B cell (primary cell): ENCODE results near the gene CCND3. TPM values are rescaled to one million over a fixed set of nuclear protein-coding genes. Genes with fewer than 3 reads are reported as not detected.

ENCODE experiments used
- ATAC-seq: fragments of 200-7000 bp; cut with Tn5 transposase; one replicate; pipeline ENCODE4 v1.10.0; 2021; ENCODE audit warnings: low read depth, mild to moderate bottlenecking, moderate number of reproducible peaks, moderate library complexity
- CTCF ChIA-PET: fragments of 350-600 bp; sonication (Branson Sonifier 250); formaldehyde crosslinking; loops from one replicate; lab custom pipeline; 2021; ENCODE audit warnings: antibody characterized with exemption, inconsistent platforms; lab: Charles Lee
- POLR2A ChIA-PET: fragments of 350-600 bp; sonication (Branson Sonifier 250); formaldehyde crosslinking; loops from one replicate; lab custom pipeline; 2021; ENCODE audit warnings: antibody characterized with exemption; lab: Charles Lee
- DNase-seq: peaks from one replicate; pipeline ENCODE4 v3.0.0; 2013
- H2AFZ ChIP-seq: 2 replicates; pipeline ENCODE4 v1.6.1; 2012; ENCODE audit warnings: mild to moderate bottlenecking, low read depth, low read length; ENCODE audit not compliant: insufficient read depth, poor library complexity, severe bottlenecking
- H3K27ac ChIP-seq, 2 donors: 1 replicate in 1 of 2; 2 replicates in 1 of 2; pipeline ENCODE4 v1.5.1; 2012 to 2013; ENCODE audit warnings: low read length in 2 of 2, mild to moderate bottlenecking in 2 of 2, moderate library complexity in 1 of 2
- H3K27me3 ChIP-seq, 4 experiments: fragments of 200-600 bp in 1 of 4; sonication (generic) in 1 of 4; replicated peaks in 1 of 4; 1 replicate in 2 of 4; 2 replicates in 2 of 4; pipeline versions ENCODE4 v1.6.1 to v1.7.0; 2013 to 2016; ENCODE audit warnings: low read length in 3 of 4, mild to moderate bottlenecking in 2 of 4, mixed read lengths in 1 of 4, moderate library complexity in 1 of 4; ENCODE audit not compliant: insufficient read depth in 4 of 4, control insufficient read depth in 3 of 4; ENCODE audit errors: control extremely low read depth in 1 of 4
- H3K36me3 ChIP-seq, 2 experiments: replicated peaks in 1 of 2; 1 replicate in 1 of 2; 2 replicates in 1 of 2; pipeline versions ENCODE4 v1.6.1 to v1.7.1; 2013; ENCODE audit warnings: low read length in 1 of 2; ENCODE audit not compliant: insufficient read depth in 2 of 2, control insufficient read depth in 1 of 2; ENCODE audit errors: control extremely low read depth in 1 of 2, extremely low read depth in 1 of 2
- H3K4me1 ChIP-seq, 2 donors: fragments of 200-600 bp in 1 of 2; sonication (generic) in 1 of 2; 1 replicate in 1 of 2; 2 replicates in 1 of 2; pipeline versions ENCODE4 v1.5.1 to v1.6.1; 2013 to 2017; ENCODE audit warnings: low read length in 2 of 2; ENCODE audit not compliant: control insufficient read depth in 2 of 2, insufficient read depth in 2 of 2
- H3K4me2 ChIP-seq: replicated peaks from 2 replicates; pipeline ENCODE3; 2012; ENCODE audit warnings: mild to moderate bottlenecking, low read depth, low read length; ENCODE audit not compliant: poor library complexity, severe bottlenecking
- H3K4me3 ChIP-seq, 5 experiments: fragments of 200-600 bp in 1 of 5; sonication (generic) in 1 of 5; 1 replicate in 3 of 5; 2 replicates in 2 of 5; pipeline versions ENCODE4 v1.5.1 to v1.7.0; 2011 to 2016; ENCODE audit warnings: low read length in 4 of 5, mild to moderate bottlenecking in 4 of 5, low read depth in 2 of 5, control low read depth in 1 of 5, moderate library complexity in 1 of 5; ENCODE audit not compliant: insufficient read depth in 1 of 5; ENCODE audit errors: control extremely low read depth in 1 of 5, extremely low read depth in 1 of 5
- H3K79me2 ChIP-seq: fragments of 200-600 bp; sonication (generic); one replicate; pipeline ENCODE4 v1.6.0; 2016; ENCODE audit warnings: low read length; ENCODE audit not compliant: control insufficient read depth, insufficient read depth
- H3K9ac ChIP-seq: fragments of 200-600 bp; sonication (generic); 2 replicates; pipeline ENCODE4 v1.6.1; 2017; ENCODE audit warnings: mild to moderate bottlenecking, low read length, moderate library complexity
- H3K9me3 ChIP-seq, 3 donors: one replicate each; pipeline versions ENCODE4 v1.6.1 to v1.7.1; 2013; ENCODE audit warnings: low read length in 2 of 3; ENCODE audit not compliant: control insufficient read depth in 2 of 3, insufficient read depth in 1 of 3; ENCODE audit errors: control extremely low read depth in 1 of 3
- H4K20me1 ChIP-seq: 2 replicates; pipeline ENCODE4 v1.6.0; 2012; ENCODE audit warnings: mild to moderate bottlenecking, low read length; ENCODE audit not compliant: insufficient read depth, control insufficient read depth, poor library complexity, severe bottlenecking
- H3K27ac Mint-ChIP-seq: one replicate; pipeline ENCODE4 v1.8.0; 2021; ENCODE audit warnings: mixed read lengths
- H3K27me3 Mint-ChIP-seq: one replicate; pipeline ENCODE4 v1.8.0; 2021; ENCODE audit warnings: mixed read lengths
- H3K4me1 Mint-ChIP-seq: one replicate; pipeline ENCODE4 v1.8.0; 2021; ENCODE audit warnings: mixed read lengths
- H3K4me3 Mint-ChIP-seq: one replicate; pipeline ENCODE4 v1.8.0; 2021; ENCODE audit warnings: mixed read lengths
- H3K9me3 Mint-ChIP-seq: one replicate; pipeline ENCODE4 v1.8.0; 2022; ENCODE audit warnings: mixed read lengths; ENCODE audit not compliant: insufficient read depth
- CTCF ChIP-seq: fragments of 200-600 bp; IDR thresholded peaks from one replicate; pipeline ENCODE4 v1.8.0; 2022; ENCODE audit warnings: antibody characterized with exemption, mild to moderate bottlenecking
- EZH2 ChIP-seq: IDR thresholded peaks from 2 replicates; pipeline ENCODE4 v1.6.1; 2012; ENCODE audit warnings: borderline replicate concordance, low read depth, mild to moderate bottlenecking, moderate library complexity, low read length; ENCODE audit not compliant: insufficient read depth, poor library complexity, severe bottlenecking
- WGBS: methylation state at CpG from one replicate; pipeline ENCODE4 v1.1.5; 2013; ENCODE audit warnings: missing lambda C conversion rate; ENCODE audit not compliant: insufficient coverage; 5-methylcytosine and 5-hydroxymethylcytosine counted together
- intact Hi-C: fragments of 100-400 bp; cut with micrococcal nuclease; formaldehyde crosslinking; loops from one replicate; pipeline ENCODE4 v1.10.0; 2022
- polyA plus RNA-seq: library from polyadenylated mRNA; depleted of rRNA; stranded (reverse); fragments of >200 nt; gene quantifications from 2 replicates; pipeline ENCODE4 v1.2.3, GENCODE V29; 2012
- total RNA-seq, 2 donors: library from RNA; stranded (reverse); fragments of 120-200 nt in 1 of 2; gene quantifications; 1 replicate in 1 of 2; 2 replicates in 1 of 2; pipeline versions ENCODE4 v1.2.3 to v1.2.4, GENCODE V29; 2013 to 2022

Gene CCND3
- total and polyA plus RNA-seq, 2 donors (not counting 1 experiment from before 2014, with no cell fraction given): 136 to 298 TPM

DNA sequence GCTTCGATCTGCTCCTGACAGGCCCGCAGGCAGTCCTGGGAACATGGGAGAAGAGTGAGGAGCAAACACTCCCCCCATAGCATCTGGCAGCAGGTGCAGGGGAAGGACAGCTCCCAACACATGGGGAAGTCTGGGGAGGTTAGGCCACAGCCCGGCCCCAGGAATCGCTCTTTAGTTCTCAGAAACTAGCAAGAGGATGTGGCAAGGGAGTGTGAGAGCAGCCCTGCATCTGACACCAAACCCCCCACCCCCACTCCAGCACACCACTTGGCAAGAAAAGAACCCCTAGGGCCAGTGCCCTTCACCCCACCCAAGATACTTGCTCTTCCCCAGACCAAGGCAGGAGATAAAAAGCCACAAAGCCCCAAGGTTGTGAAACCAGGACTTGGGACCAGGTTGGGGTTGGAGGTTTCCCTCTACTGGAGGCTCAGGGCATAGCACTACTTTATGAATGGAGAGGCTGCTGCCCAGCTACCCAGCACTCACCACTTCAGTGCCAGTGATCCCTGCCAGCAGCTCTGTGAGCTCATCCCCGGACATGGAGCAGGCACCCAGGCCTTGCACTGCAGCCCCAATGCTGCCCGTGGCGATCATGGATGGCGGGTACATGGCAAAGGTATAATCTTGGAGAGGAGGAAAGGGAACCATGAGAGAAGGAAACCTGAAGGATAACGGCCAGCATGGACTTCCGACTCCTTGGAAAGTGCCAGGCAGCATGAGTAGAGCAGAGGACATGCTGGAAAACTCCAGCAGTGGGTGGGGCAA, 5.4 kb downstream of the CCND3 start:
- Mint-ChIP-seq H3K4me3 (peak overlapping the region; percentile 56), H3K9me3 (no peaks in the 10 kb centered on the region), H3K27ac (peak overlapping the region; percentile 87), H3K27me3 (no peaks in the 10 kb centered on the region), H3K4me1 (peaks cover 65% of the 10 kb centered on the region)
- peaks cover 67% of the 10 kb centered on the region for H3K79me2 ChIP-seq
- POLR2A ChIA-PET: interaction anchor here (0.6 to 1.1 kb wide), 6 partner anchors 13 to 112 kb away, joined by 3 to 8 read pairs (median 3); no protein-coding TSS in a partner anchor
- DNase-seq (peak; percentile 78), ATAC-seq (peak; percentile 74)
- intact Hi-C loops: loop anchor here (1.0 kb wide), 3 partner anchors 41 to 108 kb away; partner anchors contain the start of gene USP49
- H3K27me3 ChIP-seq: no peaks in the 10 kb centered on the region
- H3K9me3 ChIP-seq: no peaks in the 10 kb centered on the region
- CTCF ChIA-PET: interaction anchor here (0.6 to 12.5 kb wide), 15 partner anchors 8 to 149 kb away, joined by 3 to 263 read pairs (median 4); partner anchors contain the start of genes BYSL, MED20, TAF8 and TOMM6
- H3K36me3 ChIP-seq: peaks cover 3 to 51% of the 10 kb centered on the region in 2 experiments
- no peak overlapping the region for H3K9ac ChIP-seq
- peaks cover 64 to 71% of the 10 kb centered on the region in 2 donors for H3K4me1 ChIP-seq
- H4K20me1 ChIP-seq: peaks cover 86% of the 10 kb centered on the region
- WGBS: 35% methylated on average over 7 of the region's 10 CpGs
- H3K27ac ChIP-seq: peak overlapping the region; percentile 10 to 59
- TF ChIP-seq EZH2: no peak
- peak; percentile 83 for TF ChIP-seq CTCF
- H3K4me2 ChIP-seq: peak overlapping the region; percentile 40
- no peak overlapping the region for H2AFZ ChIP-seq
- no peak overlapping the region for H3K4me3 ChIP-seq
